ACC112 (cell line): ENCODE data around the gene ATL3.
"Not testable (repeated sequence)": the region's sequence is repeated elsewhere in the genome, so short reads cannot be mapped to it uniquely, and the experiment has no call there.

Experiments
- H2AFZ ChIP-seq: fragments of 200-600 bp; sonication (generic); one replicate; pipeline ENCODE4 v1.6.0; 2017; ENCODE audit warnings: antibody characterized with exemption, low read length; ENCODE audit not compliant: unreplicated experiment
- H3K27ac ChIP-seq: fragments of 200-600 bp; sonication (generic); 2 replicates; pipeline ENCODE4 v1.5.1; 2014; ENCODE audit warnings: low read depth, mild to moderate bottlenecking, antibody characterized with exemption, low read length, moderate library complexity
- H3K27me3 ChIP-seq: fragments of 200-600 bp; sonication (generic); 2 replicates; pipeline ENCODE4 v1.6.1; 2014; ENCODE audit warnings: mild to moderate bottlenecking, antibody characterized with exemption, low read length, moderate library complexity, mixed read lengths; ENCODE audit not compliant: insufficient read depth
- H3K36me3 ChIP-seq: fragments of 200-600 bp; sonication (generic); 2 replicates; pipeline ENCODE4 v1.6.1; 2016; ENCODE audit warnings: mild to moderate bottlenecking, antibody characterized with exemption, low read length, moderate library complexity, mixed read lengths; ENCODE audit not compliant: insufficient read depth
- H3K4me1 ChIP-seq: fragments of 200-600 bp; sonication (generic); one replicate; pipeline ENCODE4 v1.6.1; 2016; ENCODE audit warnings: low read length, mixed read lengths; ENCODE audit not compliant: insufficient read depth, unreplicated experiment, control insufficient read depth
- H3K4me3 ChIP-seq: fragments of 200-600 bp; sonication (generic); 2 replicates; pipeline ENCODE4 v1.5.1; 2014; ENCODE audit warnings: mild to moderate bottlenecking, low read depth, low read length
- H3K79me2 ChIP-seq: fragments of 200-600 bp; sonication (generic); one replicate; pipeline ENCODE4 v1.6.0; 2016; ENCODE audit warnings: low read length; ENCODE audit not compliant: control insufficient read depth, unreplicated experiment, insufficient read depth

The ATL3 gene

GRCh38 chr11:63705526-63705925 is 34.4 kb upstream of the ATL3 start:
- H3K4me3 ChIP-seq: no peak overlapping the region
- peaks cover 54% of the 10 kb centered on the region for H3K79me2 ChIP-seq

GRCh38 chr11:63699896-63700295 is 28.7 kb upstream of the ATL3 start:
- peaks cover 7% of the 10 kb centered on the region for H3K4me1 ChIP-seq
- H3K27me3 ChIP-seq: no peaks in the 10 kb centered on the region
- H3K4me3 ChIP-seq: no peak overlapping the region
- no peaks in the 10 kb centered on the region for H3K36me3 ChIP-seq
- no peak overlapping the region for H3K27ac ChIP-seq
- no peak overlapping the region for H2AFZ ChIP-seq
- H3K79me2 ChIP-seq: peaks cover 41% of the 10 kb centered on the region

More at GRCh38 chr11:63705526-63705925, 34.4 kb upstream of the ATL3 start:
- no peaks in the 10 kb centered on the region for H3K36me3 ChIP-seq
- H3K27ac ChIP-seq: no peak overlapping the region
- peaks cover 36% of the 10 kb centered on the region for H3K4me1 ChIP-seq
- no peak overlapping the region for H2AFZ ChIP-seq
- no peaks in the 10 kb centered on the region for H3K27me3 ChIP-seq

- Histone ChIP-seq H3K27ac (no peak overlapping the region), H3K79me2 (peaks cover 39% of the 10 kb centered on the region), H3K4me3 (no peak overlapping the region)
Observed at GRCh38 chr11:63698976-63699733, 28.0 kb upstream of the ATL3 start.

GRCh38 chr11:63694596-63694995 is 23.4 kb upstream of the ATL3 start:
- Histone ChIP-seq H3K27ac (no peak overlapping the region), H3K36me3 (no peaks in the 10 kb centered on the region; the same call in 1 of the 2 replicates), H2AFZ (no peak overlapping the region), H3K4me3 (no peak overlapping the region), H3K27me3 (no peaks in the 10 kb centered on the region), H3K79me2 (peaks cover 51% of the 10 kb centered on the region), H3K4me1 (no peaks in the 10 kb centered on the region)

More at GRCh38 chr11:63698976-63699733, 28.0 kb upstream of the ATL3 start:
- H3K36me3 ChIP-seq: no peaks in the 10 kb centered on the region
- no peak overlapping the region for H2AFZ ChIP-seq
- H3K4me1 ChIP-seq: no peaks in the 10 kb centered on the region
- H3K27me3 ChIP-seq: no peaks in the 10 kb centered on the region

GRCh38 chr11:63687845-63688244 is 16.7 kb upstream of the ATL3 start:
- Histone ChIP-seq H3K4me3 (no peak overlapping the region), H3K4me1 (peaks cover 10% of the 10 kb centered on the region), H3K36me3 (no peaks in the 10 kb centered on the region; the same call in 1 of the 2 replicates), H3K27me3 (no peaks in the 10 kb centered on the region), H3K27ac (no peak overlapping the region), H2AFZ (no peak overlapping the region), H3K79me2 (peaks cover 80% of the 10 kb centered on the region)

- Histone ChIP-seq H3K27me3 (no peaks in the 10 kb centered on the region), H2AFZ (no peak overlapping the region), H3K79me2 (peaks cover 82% of the 10 kb centered on the region), H3K4me1 (peaks cover 10% of the 10 kb centered on the region), H3K27ac (no peak overlapping the region), H3K4me3 (no peak overlapping the region), H3K36me3 (no peaks in the 10 kb centered on the region; the same call in 1 of the 2 replicates)
Observed at GRCh38 chr11:63686926-63687325, 15.8 kb upstream of the ATL3 start.

GRCh38 chr11:63685158-63685721 is 14.1 kb upstream of the ATL3 start:
- H2AFZ ChIP-seq, H3K27me3 ChIP-seq, H3K36me3 ChIP-seq, H3K27ac ChIP-seq, H3K4me3 ChIP-seq, H3K4me1 ChIP-seq: not testable (repeated sequence)
- peaks cover 74% of the 10 kb centered on the region for H3K79me2 ChIP-seq

- peaks cover 10% of the 10 kb centered on the region for H3K4me1 ChIP-seq
- peak overlapping the region; percentile 38 for H3K27ac ChIP-seq
- no peaks in the 10 kb centered on the region for H3K27me3 ChIP-seq
- peak overlapping the region; percentile 85 for H3K4me3 ChIP-seq
- no peak overlapping the region for H2AFZ ChIP-seq
- H3K36me3 ChIP-seq: no peaks in the 10 kb centered on the region
- H3K79me2 ChIP-seq: peaks cover 58% of the 10 kb centered on the region
Observed at GRCh38 chr11:63683133-63683991, 12.2 kb upstream of the ATL3 start.

- no peaks in the 10 kb centered on the region for H3K27me3 ChIP-seq
- peaks cover 10% of the 10 kb centered on the region for H3K4me1 ChIP-seq
- no peaks in the 10 kb centered on the region for H3K36me3 ChIP-seq
- H2AFZ ChIP-seq: no peak overlapping the region
- H3K4me3 ChIP-seq: peak overlapping the region; percentile 85
- peak overlapping the region; percentile 38; the same call in 1 of the 2 replicates for H3K27ac ChIP-seq
- peaks cover 50% of the 10 kb centered on the region for H3K79me2 ChIP-seq
Observed at GRCh38 chr11:63682066-63683021, 11.2 kb upstream of the ATL3 start.
